IPS-20b (cell line): Measurements from ENCODE around the gene M6PR.

ENCODE experiments used
- H3K27ac ChIP-seq: one replicate; pipeline ENCODE4 v1.5.1; 2013; ENCODE audit warnings: low read length
- H3K27me3 ChIP-seq: 2 replicates; pipeline ENCODE4 v1.6.1; 2013; ENCODE audit warnings: mild to moderate bottlenecking, low read length, inconsistent platforms; ENCODE audit not compliant: insufficient read depth
- H3K36me3 ChIP-seq: 2 replicates; pipeline ENCODE4 v1.6.1; 2013; ENCODE audit warnings: low read depth, mild to moderate bottlenecking, inconsistent platforms, low read length, moderate library complexity; ENCODE audit not compliant: insufficient read depth
- H3K4me1 ChIP-seq: 2 replicates; pipeline ENCODE4 v1.6.1; 2013; ENCODE audit warnings: mild to moderate bottlenecking, control low read depth, inconsistent platforms, low read length, moderate library complexity; ENCODE audit not compliant: insufficient read depth
- H3K4me3 ChIP-seq: 2 replicates; pipeline ENCODE4 v1.5.1; 2013; ENCODE audit warnings: mild to moderate bottlenecking, low read length, inconsistent platforms
- H3K9ac ChIP-seq: 2 replicates; pipeline ENCODE4 v1.6.1; 2013; ENCODE audit warnings: low read depth, mild to moderate bottlenecking, inconsistent platforms, low read length, moderate library complexity
- H3K9me3 ChIP-seq: 2 replicates; pipeline ENCODE4 v1.6.1; 2013; ENCODE audit warnings: mild to moderate bottlenecking, low read depth, low read length, inconsistent platforms; ENCODE audit not compliant: insufficient read depth

M6PR gene

GRCh38 chr12:8970432-8970831 is 21.0 kb upstream of the M6PR start:
- Histone ChIP-seq H3K9me3 (peaks cover 27% of the 10 kb centered on the region), H3K9ac (no peak overlapping the region), H3K36me3 (no peaks in the 10 kb centered on the region), H3K27ac (no peak overlapping the region), H3K4me1 (no peaks in the 10 kb centered on the region), H3K4me3 (no peak overlapping the region), H3K27me3 (no peaks in the 10 kb centered on the region)

GRCh38 chr12:8969861-8970411 is 20.5 kb upstream of the M6PR start:
- H3K4me1 ChIP-seq: no peaks in the 10 kb centered on the region
- H3K27me3 ChIP-seq: no peaks in the 10 kb centered on the region
- no peaks in the 10 kb centered on the region for H3K36me3 ChIP-seq
- H3K27ac ChIP-seq: no peak overlapping the region
- peaks cover 27% of the 10 kb centered on the region for H3K9me3 ChIP-seq
- H3K4me3 ChIP-seq: no peak overlapping the region
- no peak overlapping the region for H3K9ac ChIP-seq

GRCh38 chr12:8968761-8969160 is 19.3 kb upstream of the M6PR start:
- Histone ChIP-seq H3K36me3 (no peaks in the 10 kb centered on the region), H3K4me1 (no peaks in the 10 kb centered on the region), H3K9me3 (peaks cover 25% of the 10 kb centered on the region), H3K9ac (no peak overlapping the region), H3K4me3 (no peak overlapping the region), H3K27ac (no peak overlapping the region), H3K27me3 (no peaks in the 10 kb centered on the region)

- peaks cover 6% of the 10 kb centered on the region; the same call in 1 of the 2 replicates for H3K9me3 ChIP-seq
- H3K4me1 ChIP-seq: no peaks in the 10 kb centered on the region
- no peak overlapping the region for H3K9ac ChIP-seq
- no peaks in the 10 kb centered on the region; the same call in 1 of the 2 replicates for H3K36me3 ChIP-seq
- H3K4me3 ChIP-seq: no peak overlapping the region
- no peak overlapping the region for H3K27ac ChIP-seq
- H3K27me3 ChIP-seq: no peaks in the 10 kb centered on the region
These were observed 10.7 kb upstream of the M6PR start for GRCh38 chr12:8960176-8960575.

- H3K4me1 ChIP-seq: no peaks in the 10 kb centered on the region
- peaks cover 8% of the 10 kb centered on the region; the same call in 1 of the 2 replicates for H3K9me3 ChIP-seq
- no peaks in the 10 kb centered on the region for H3K27me3 ChIP-seq
- no peak overlapping the region for H3K9ac ChIP-seq
- peaks cover 11% of the 10 kb centered on the region; the same call in 1 of the 2 replicates for H3K36me3 ChIP-seq
- H3K27ac ChIP-seq: no peak overlapping the region
- H3K4me3 ChIP-seq: no peak overlapping the region
These were observed 8.6 kb upstream of the M6PR start for GRCh38 chr12:8958066-8958465.

- Histone ChIP-seq H3K27ac (no peak overlapping the region), H3K9me3 (peaks cover 13% of the 10 kb centered on the region; the same call in 1 of the 2 replicates), H3K36me3 (peaks cover 13% of the 10 kb centered on the region; the same call in 1 of the 2 replicates), H3K9ac (no peak overlapping the region), H3K27me3 (no peaks in the 10 kb centered on the region), H3K4me1 (no peaks in the 10 kb centered on the region), H3K4me3 (no peak overlapping the region)
These were observed 8.1 kb upstream of the M6PR start for GRCh38 chr12:8957561-8957960.

GRCh38 chr12:8956772-8957171 is 7.3 kb upstream of the M6PR start:
- peaks cover 14% of the 10 kb centered on the region; the same call in 1 of the 2 replicates for H3K9me3 ChIP-seq
- no peaks in the 10 kb centered on the region for H3K27me3 ChIP-seq
- no peak overlapping the region for H3K4me3 ChIP-seq
- no peaks in the 10 kb centered on the region for H3K4me1 ChIP-seq
- no peak overlapping the region for H3K9ac ChIP-seq
- H3K27ac ChIP-seq: no peak overlapping the region
- H3K36me3 ChIP-seq: peaks cover 13% of the 10 kb centered on the region; the same call in 1 of the 2 replicates

GRCh38 chr12:8956073-8956472 is 6.6 kb upstream of the M6PR start:
- no peak overlapping the region for H3K4me3 ChIP-seq
- peaks cover 14% of the 10 kb centered on the region; the same call in 1 of the 2 replicates for H3K9me3 ChIP-seq
- no peaks in the 10 kb centered on the region for H3K4me1 ChIP-seq
- H3K27me3 ChIP-seq: no peaks in the 10 kb centered on the region
- H3K27ac ChIP-seq: no peak overlapping the region
- no peak overlapping the region for H3K9ac ChIP-seq
- peaks cover 13% of the 10 kb centered on the region; the same call in 1 of the 2 replicates for H3K36me3 ChIP-seq

- H3K9me3 ChIP-seq: peaks cover 14% of the 10 kb centered on the region; the same call in 1 of the 2 replicates
- peaks cover 13% of the 10 kb centered on the region; the same call in 1 of the 2 replicates for H3K36me3 ChIP-seq
- no peaks in the 10 kb centered on the region for H3K27me3 ChIP-seq
- no peak overlapping the region for H3K27ac ChIP-seq
- no peak overlapping the region for H3K9ac ChIP-seq
- H3K4me3 ChIP-seq: no peak overlapping the region
- H3K4me1 ChIP-seq: no peaks in the 10 kb centered on the region
These were observed 4.4 kb upstream of the M6PR start for GRCh38 chr12:8953773-8954402.

GRCh38 chr12:8951744-8952143 is 2.3 kb upstream of the M6PR start:
- no peak overlapping the region for H3K4me3 ChIP-seq
- H3K36me3 ChIP-seq: peaks cover 13% of the 10 kb centered on the region; the same call in 1 of the 2 replicates
- peaks cover 14% of the 10 kb centered on the region; the same call in 1 of the 2 replicates for H3K9me3 ChIP-seq

GRCh38 chr12:8950702-8951478 is 1.4 kb upstream of the M6PR start:
- H3K4me1 ChIP-seq: no peaks in the 10 kb centered on the region
- H3K4me3 ChIP-seq: peak overlapping the region; percentile 98
- peaks cover 20% of the 10 kb centered on the region for H3K36me3 ChIP-seq
- H3K27me3 ChIP-seq: no peaks in the 10 kb centered on the region
- H3K9me3 ChIP-seq: peaks cover 11% of the 10 kb centered on the region; the same call in 1 of the 2 replicates
- no peak overlapping the region for H3K27ac ChIP-seq
- H3K9ac ChIP-seq: peak overlapping the region; percentile 94

More at GRCh38 chr12:8951744-8952143, 2.3 kb upstream of the M6PR start:
- H3K4me1 ChIP-seq: no peaks in the 10 kb centered on the region
- H3K9ac ChIP-seq: no peak overlapping the region
- no peaks in the 10 kb centered on the region for H3K27me3 ChIP-seq
- no peak overlapping the region for H3K27ac ChIP-seq
